ENCODE measurements around the gene GPLD1.

GRCh38 chr6:24453921-24454320, 35.5 kb downstream of the GPLD1 start:
- TF ChIP-seq CTCF (IDR thresholded peaks at IDR 0.05) (no peak), POLR2A (IDR thresholded peaks at IDR 0.05) (no peak)
